Kidney (tissue), 14 donors: ENCODE results near the gene FPR3. TPM values are rescaled to one million over a fixed set of nuclear protein-coding genes. Genes with fewer than 3 reads are reported as not detected.
"Not testable (repeated sequence)": the region's sequence is repeated elsewhere in the genome, so short reads cannot be mapped to it uniquely, and the experiment has no call there.

Source experiments
- DNase-seq, 5 donors: peaks; one replicate each; pipeline ENCODE4 v3.0.0-alpha.2; 2013 to 2020
- FAIRE-seq: peaks from 2 replicates; lab custom pipeline; 2012; peaks lifted over from hg19 to GRCh38; lab: Jason Lieb, UNC
- H3K27ac ChIP-seq, 2 donors: one replicate each; pipeline ENCODE4 v1.7.0; 2013; ENCODE audit warnings: low read depth in 2 of 2, low read length in 2 of 2, inconsistent platforms in 1 of 2
- H3K27me3 ChIP-seq: one replicate; pipeline ENCODE4 v1.7.1; 2013; ENCODE audit warnings: low read length, inconsistent platforms; ENCODE audit not compliant: control insufficient read depth, insufficient read depth
- H3K36me3 ChIP-seq, 3 donors: one replicate each; pipeline versions ENCODE4 v1.7.0 to v1.7.1; 2013; ENCODE audit warnings: low read length in 3 of 3, control low read depth in 1 of 3, inconsistent platforms in 1 of 3; ENCODE audit not compliant: insufficient read depth in 3 of 3, control insufficient read depth in 2 of 3
- H3K4me1 ChIP-seq, 3 donors: one replicate each; pipeline versions ENCODE4 v1.7.0 to v1.7.1; 2013; ENCODE audit warnings: low read length in 3 of 3, inconsistent platforms in 1 of 3, low read depth in 1 of 3; ENCODE audit not compliant: control insufficient read depth in 2 of 3, insufficient read depth in 2 of 3
- H3K4me3 ChIP-seq, 3 donors: one replicate each; pipeline versions ENCODE4 v1.7.0 to v1.8.1; 2013; ENCODE audit warnings: low read length in 3 of 3, control low read depth in 1 of 3, inconsistent platforms in 1 of 3
- H3K9ac ChIP-seq, 3 donors: one replicate each; pipeline versions ENCODE4 v1.7.0 to v1.7.1; 2013; ENCODE audit warnings: low read length in 3 of 3, control low read depth in 1 of 3, inconsistent platforms in 1 of 3
- H3K9me3 ChIP-seq, 3 donors: one replicate each; pipeline versions ENCODE4 v1.7.0 to v1.7.1; 2013; ENCODE audit warnings: low read length in 3 of 3, control low read depth in 1 of 3, inconsistent platforms in 1 of 3; ENCODE audit not compliant: control insufficient read depth in 2 of 3, insufficient read depth in 1 of 3
- intact Hi-C: fragments of 100-400 bp; cut with DNase I; formaldehyde crosslinking; loops from one replicate; pipeline ENCODE4 v1.11.1; 2022
- polyA plus RNA-seq: library from polyadenylated mRNA; stranded (reverse); fragments of 350-450 nt; fragmentation: Illumina TruSeq; extraction: RNeasy Lipid Tissue Mini Kit (QIAGEN cat#74804); gene quantifications from one replicate; pipeline ENCODE4 v1.2.3, GENCODE V29; 2014; ENCODE audit warnings: low read depth, low replicate concordance; ENCODE audit not compliant: insufficient read depth
- total RNA-seq: library from RNA; stranded (reverse); fragmentation: NEBNext Ultra II Directional; extraction: Animal tissue kit (Norgen Biotek cat#: 25700); gene quantifications from one replicate; pipeline ENCODE4 v1.2.1, GENCODE V29; 2021
- TF ChIP-seq, protein P1 (sequence below): IDR thresholded peaks from 3 replicates; pipeline ENCODE4 v1.5.1; 2012; ENCODE audit warnings: mild to moderate bottlenecking, moderate library complexity, borderline replicate concordance; ENCODE audit not compliant: insufficient read depth; ENCODE audit errors: extremely low read depth
- donor health status: control.
- donor health status: control.
- donor health status: control.
- donor health status: control.
- donor health status: control.
- donor health status: DM: yes; HTN: yes; CAD: no.
- donor health status: Normal renal cell carcinoma (clear cell type).

Gene FPR3
- total and polyA plus RNA-seq, 2 donors from 2014 or later: 1.1 to 8.5 TPM

DNA sequence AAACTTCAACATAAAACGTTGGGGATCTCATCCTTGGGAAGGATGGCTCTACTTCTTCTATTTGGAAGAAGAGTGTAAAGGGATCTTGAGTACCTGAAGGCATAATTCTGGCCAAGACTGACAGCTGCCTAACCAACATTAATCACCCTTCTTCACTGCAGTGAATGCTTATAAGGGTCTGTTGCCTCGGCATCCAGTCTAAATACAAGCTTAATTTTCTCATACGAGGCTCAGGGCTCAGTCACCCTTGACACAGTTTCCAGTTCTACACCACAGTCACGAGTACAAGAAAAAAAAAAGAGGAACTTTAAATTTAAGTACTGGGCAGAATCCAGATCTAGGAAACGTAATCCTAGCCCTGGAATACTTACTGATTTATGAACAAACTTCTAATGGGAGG lies 9.0 kb downstream of the FPR3 start:
- Histone ChIP-seq H3K27ac (no peak overlapping the region), H3K4me3 (no peak overlapping the region), H3K9me3 (no peaks in the 10 kb centered on the region), H3K9ac (no peak overlapping the region), H3K27me3 (no peaks in the 10 kb centered on the region), H3K4me1 (peaks cover 0 to 4% (median 0%) of the 10 kb centered on the region in 3 donors), H3K36me3 (no peaks in the 10 kb centered on the region)
- FAIRE-seq (no peak), DNase-seq (peak in 2 of 5 donors; percentile 20 to 32)
- intact Hi-C loops: no loop called here
- TF ChIP-seq, protein P1, sequence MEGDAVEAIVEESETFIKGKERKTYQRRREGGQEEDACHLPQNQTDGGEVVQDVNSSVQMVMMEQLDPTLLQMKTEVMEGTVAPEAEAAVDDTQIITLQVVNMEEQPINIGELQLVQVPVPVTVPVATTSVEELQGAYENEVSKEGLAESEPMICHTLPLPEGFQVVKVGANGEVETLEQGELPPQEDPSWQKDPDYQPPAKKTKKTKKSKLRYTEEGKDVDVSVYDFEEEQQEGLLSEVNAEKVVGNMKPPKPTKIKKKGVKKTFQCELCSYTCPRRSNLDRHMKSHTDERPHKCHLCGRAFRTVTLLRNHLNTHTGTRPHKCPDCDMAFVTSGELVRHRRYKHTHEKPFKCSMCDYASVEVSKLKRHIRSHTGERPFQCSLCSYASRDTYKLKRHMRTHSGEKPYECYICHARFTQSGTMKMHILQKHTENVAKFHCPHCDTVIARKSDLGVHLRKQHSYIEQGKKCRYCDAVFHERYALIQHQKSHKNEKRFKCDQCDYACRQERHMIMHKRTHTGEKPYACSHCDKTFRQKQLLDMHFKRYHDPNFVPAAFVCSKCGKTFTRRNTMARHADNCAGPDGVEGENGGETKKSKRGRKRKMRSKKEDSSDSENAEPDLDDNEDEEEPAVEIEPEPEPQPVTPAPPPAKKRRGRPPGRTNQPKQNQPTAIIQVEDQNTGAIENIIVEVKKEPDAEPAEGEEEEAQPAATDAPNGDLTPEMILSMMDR: no peak

DNA sequence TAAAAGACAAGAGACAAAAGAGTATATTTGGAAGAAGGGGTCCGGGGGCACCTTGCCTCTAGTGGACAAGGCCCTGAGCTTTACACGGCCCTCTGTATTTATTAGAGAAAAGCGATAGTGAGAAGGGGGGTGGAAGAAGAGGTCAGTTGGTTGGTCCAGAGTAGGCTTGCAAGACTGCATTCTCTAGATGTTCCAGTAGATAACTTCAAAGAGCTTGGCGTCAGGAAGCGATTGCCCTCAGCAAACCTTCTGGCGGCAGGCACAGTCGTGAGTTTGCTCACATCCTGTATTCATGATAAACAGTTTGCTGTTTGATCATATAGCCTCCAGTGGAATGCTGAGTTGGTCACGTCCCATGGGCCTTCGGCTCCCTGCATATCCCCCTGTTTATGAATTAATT lies 9.8 kb downstream of the FPR3 start:
- H3K36me3 ChIP-seq, intact Hi-C loops, H3K4me3 ChIP-seq, FAIRE-seq, H3K27ac ChIP-seq, H3K9me3 ChIP-seq, H3K9ac ChIP-seq, H3K4me1 ChIP-seq, H3K27me3 ChIP-seq: not testable (repeated sequence)
- peak in 1 of 5 donors; percentile 34 for DNase-seq

DNA sequence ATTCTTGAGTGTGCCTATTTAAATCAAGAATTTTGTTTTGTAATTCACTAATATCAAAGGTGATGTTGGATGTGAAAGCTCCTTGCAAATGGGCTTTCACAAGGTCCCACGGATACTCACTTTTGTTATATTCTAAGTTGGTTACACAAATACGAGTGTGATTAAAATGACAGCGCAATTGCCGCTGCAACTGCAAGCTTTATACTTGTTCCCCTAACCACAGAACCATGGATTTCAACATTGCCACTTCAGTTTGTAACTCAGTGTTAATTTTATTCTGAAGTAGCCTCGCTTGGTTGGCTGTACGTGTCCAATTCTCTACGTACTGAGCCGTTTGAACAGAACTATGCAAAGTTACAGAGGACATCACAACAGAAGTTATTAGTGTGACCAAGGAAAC lies 10.4 kb downstream of the FPR3 start:
- DNase-seq, H3K27me3 ChIP-seq, H3K9me3 ChIP-seq, FAIRE-seq, H3K27ac ChIP-seq, H3K4me3 ChIP-seq, H3K4me1 ChIP-seq, H3K9ac ChIP-seq, H3K36me3 ChIP-seq, intact Hi-C loops: not testable (repeated sequence)

DNA sequence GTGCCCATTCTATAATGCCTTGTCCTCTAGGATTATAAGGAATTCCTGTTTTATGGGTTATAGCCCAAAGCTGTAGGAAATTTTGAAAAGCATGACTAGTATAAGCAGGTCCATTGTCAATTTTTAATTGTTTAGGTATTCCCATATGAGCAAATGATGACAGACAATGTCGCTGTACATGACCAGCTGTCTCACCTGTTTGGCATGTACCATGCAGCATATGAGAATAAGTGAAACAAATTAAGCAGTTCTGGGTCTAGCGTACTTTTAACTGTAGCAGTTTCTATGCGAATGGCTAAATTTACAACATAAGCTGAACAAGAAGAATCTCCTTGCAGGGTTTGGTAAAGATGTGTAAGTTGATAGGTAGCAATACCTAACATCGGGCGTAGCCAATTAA lies 11.6 kb downstream of the FPR3 start:
- not testable (repeated sequence) for H3K9ac ChIP-seq, FAIRE-seq, DNase-seq

DNA sequence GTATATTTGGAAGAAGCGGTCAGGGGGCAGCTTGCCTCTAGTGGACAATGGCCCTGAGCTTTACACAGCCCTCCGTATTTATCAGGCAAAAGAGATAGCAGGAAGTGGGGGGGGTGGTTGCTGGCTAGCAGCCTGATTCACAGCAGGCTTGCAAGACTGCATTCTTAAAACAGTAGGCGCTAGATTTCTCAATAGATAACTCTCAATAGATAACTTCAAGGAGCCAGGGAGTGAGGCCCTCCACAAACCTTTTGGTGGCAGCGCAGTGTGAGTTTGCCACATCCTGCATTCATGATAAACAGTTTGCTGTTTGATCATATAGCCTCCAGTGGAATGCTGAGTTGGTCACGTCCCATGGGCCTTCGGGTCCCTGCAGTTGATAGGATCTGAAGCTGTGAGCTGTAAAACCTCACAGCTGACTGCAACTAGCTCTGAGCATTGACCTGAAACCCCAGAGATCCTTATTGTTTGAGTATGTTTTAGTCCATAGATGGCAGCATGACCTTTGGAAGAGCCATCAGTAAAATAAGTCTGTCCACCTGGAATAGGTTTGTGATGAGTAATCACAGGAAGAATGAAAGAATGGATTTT lies 12.2 kb downstream of the FPR3 start:
- DNase-seq (peak in 2 of 5 donors; percentile 17 to 75), FAIRE-seq (no peak)
- Histone ChIP-seq H3K27me3 (no peaks in the 10 kb centered on the region), H3K9me3 (no peaks in the 10 kb centered on the region), H3K9ac (no peak overlapping the region), H3K36me3 (no peaks in the 10 kb centered on the region), H3K4me3 (no peak overlapping the region), H3K4me1 (no peaks in the 10 kb centered on the region), H3K27ac (no peak overlapping the region)
- intact Hi-C loops: no loop called here
- TF ChIP-seq, protein P1: no peak

More for the DNA sequence above, 11.6 kb downstream of the FPR3 start:
- H3K4me3 ChIP-seq, H3K9me3 ChIP-seq, H3K27ac ChIP-seq, H3K36me3 ChIP-seq, H3K4me1 ChIP-seq, intact Hi-C loops, H3K27me3 ChIP-seq: not testable (repeated sequence)
